Measurements from ENCODE around the gene TWIST1.

The TWIST1 gene

GRCh38 chr7:19112274-19113001 lies 5.0 kb downstream of the TWIST1 start:
- H3K4me3 ChIP-seq (ENCODE audit: low read length): no peak overlapping the region
- DNase-seq (ENCODE audit: low read depth): no peak
- TF ChIP-seq, protein P1, sequence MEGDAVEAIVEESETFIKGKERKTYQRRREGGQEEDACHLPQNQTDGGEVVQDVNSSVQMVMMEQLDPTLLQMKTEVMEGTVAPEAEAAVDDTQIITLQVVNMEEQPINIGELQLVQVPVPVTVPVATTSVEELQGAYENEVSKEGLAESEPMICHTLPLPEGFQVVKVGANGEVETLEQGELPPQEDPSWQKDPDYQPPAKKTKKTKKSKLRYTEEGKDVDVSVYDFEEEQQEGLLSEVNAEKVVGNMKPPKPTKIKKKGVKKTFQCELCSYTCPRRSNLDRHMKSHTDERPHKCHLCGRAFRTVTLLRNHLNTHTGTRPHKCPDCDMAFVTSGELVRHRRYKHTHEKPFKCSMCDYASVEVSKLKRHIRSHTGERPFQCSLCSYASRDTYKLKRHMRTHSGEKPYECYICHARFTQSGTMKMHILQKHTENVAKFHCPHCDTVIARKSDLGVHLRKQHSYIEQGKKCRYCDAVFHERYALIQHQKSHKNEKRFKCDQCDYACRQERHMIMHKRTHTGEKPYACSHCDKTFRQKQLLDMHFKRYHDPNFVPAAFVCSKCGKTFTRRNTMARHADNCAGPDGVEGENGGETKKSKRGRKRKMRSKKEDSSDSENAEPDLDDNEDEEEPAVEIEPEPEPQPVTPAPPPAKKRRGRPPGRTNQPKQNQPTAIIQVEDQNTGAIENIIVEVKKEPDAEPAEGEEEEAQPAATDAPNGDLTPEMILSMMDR (conservative IDR thresholded peaks at IDR 0.05; ENCODE audit: low read depth, low read length): no peak

DNA sequence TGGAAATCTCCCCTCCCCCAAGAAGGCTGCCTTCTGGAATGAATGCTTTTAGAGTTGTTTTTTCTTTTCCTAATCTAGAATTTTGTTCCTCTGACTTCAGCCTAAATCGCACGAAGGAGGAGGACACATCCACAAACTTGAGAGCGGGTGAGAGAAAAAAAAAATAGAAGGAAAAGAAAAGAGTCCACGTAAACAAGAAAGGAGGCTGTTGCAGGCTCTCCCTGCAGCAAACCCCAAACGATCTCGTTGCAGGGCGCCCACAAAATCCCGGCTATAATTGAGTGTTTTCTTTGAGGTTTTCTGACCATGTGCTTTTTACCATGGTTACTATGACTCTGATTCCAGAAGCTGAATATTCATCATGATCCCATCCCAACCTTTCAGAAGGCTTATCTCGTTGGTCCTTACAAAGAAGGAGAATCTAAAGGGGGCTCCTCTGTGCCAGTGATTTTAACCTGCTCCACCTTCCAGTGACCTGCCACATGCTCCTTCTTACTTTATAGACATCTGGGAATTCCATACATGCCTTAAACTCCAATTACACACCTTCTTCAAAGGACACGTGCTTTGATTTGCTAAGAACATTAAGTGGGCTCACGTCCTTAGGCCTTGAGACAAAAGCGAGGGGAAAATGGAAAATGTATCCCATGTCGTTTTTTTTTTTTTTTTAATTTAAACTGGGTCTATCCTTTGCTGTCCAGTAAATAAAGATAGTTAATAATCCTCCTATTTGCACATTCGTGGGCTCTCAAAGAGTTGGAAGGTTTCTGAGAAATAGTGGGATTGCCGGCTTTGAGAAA lies 5.8 kb downstream of the TWIST1 start:
- no peak overlapping the region for H3K4me3 ChIP-seq (ENCODE audit: low read length)
- DNase-seq (ENCODE audit: low read depth): no peak
- TF ChIP-seq, protein P1 (conservative IDR thresholded peaks at IDR 0.05; ENCODE audit: low read depth, low read length): no peak

DNA sequence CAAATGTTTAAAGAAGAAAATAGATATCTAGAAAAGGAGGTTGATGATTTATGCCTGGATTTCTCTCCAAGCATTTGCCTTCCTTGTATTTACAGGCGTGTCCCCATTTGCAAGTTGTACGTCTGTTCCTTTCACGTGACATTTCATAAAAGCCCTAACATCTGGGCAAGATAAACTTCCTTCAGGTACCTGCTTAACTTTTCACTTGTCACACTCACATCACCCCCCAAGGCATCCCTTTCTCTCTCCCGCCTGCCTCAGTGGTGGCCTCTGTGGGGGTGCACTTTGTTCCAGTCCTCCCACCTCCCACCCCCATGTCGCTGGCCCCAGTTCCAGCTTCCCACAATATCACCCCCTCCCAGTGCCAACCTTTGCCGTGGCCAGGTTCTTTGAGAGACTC lies 6.7 kb downstream of the TWIST1 start:
- DNase-seq (ENCODE audit: low read depth): no peak
- H3K4me3 ChIP-seq (ENCODE audit: low read length): no peak overlapping the region
- TF ChIP-seq, protein P1 (conservative IDR thresholded peaks at IDR 0.05; ENCODE audit: low read depth, low read length): no peak

- TF ChIP-seq, protein P1 (conservative IDR thresholded peaks at IDR 0.05; ENCODE audit: low read depth, low read length): no peak
- H3K4me3 ChIP-seq (ENCODE audit: low read length): no peak overlapping the region
- DNase-seq (ENCODE audit: low read depth): no peak
Observed at GRCh38 chr7:19110026-19110730, 7.3 kb downstream of the TWIST1 start.

GRCh38 chr7:19109000-19109946 lies 8.2 kb downstream of the TWIST1 start:
- TF ChIP-seq, protein P1 (conservative IDR thresholded peaks at IDR 0.05; ENCODE audit: low read depth, low read length): no peak
- DNase-seq (ENCODE audit: low read depth): no peak
- H3K4me3 ChIP-seq (ENCODE audit: low read length): no peak overlapping the region

DNA sequence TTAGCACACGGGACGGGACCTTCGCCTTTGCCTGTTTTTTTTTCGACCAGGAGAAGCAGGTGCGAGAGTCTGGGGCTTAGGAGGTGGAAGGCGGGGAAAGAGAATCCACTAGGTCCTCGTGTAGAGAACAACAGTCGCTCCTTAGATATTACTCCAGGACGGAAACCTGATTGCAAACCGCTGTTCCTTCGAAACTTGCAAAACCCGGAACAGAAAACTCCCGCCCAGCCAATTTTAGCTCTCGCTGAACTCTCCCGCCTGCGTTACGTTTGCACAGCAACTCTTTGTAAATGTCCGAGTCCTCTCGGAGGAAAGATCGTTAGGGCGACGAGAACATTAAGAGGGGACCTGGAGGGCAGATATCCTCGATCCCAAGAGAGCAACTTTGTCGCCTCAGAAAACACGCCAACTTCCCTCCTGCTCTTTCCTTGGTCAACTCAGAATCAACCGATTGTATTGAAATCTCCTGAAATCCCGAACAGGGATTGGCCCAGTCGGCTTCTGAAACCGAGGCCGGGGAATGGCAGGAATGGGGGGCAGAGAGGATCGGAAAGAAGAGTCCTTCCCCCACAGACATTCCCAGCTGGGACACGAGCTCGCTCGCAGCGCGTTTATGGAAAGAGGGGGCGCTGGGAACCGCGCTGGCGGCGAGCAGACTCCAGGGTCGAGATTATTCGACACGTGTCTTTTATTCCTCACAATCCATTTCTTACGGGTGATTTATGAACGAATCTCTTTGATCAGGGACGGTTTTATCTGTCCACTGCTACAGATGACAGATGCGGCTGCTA lies 9.9 kb downstream of the TWIST1 start:
- DNase-seq (ENCODE audit: low read depth): no peak
- peak overlapping the region; percentile 38 for H3K4me3 ChIP-seq (ENCODE audit: low read length)
- TF ChIP-seq, protein P1 (conservative IDR thresholded peaks at IDR 0.05; ENCODE audit: low read depth, low read length): no peak

Data from retinal pigment epithelial cell (primary cell).